Hepatocyte (in vitro differentiated cells): ENCODE data around the gene ARID5A.

Experiments
- CTCF ChIP-seq: fragments of 200-600 bp; sonication (generic); IDR thresholded peaks from 2 replicates; pipeline ENCODE4 v1.5.1; 2016; ENCODE audit warnings: antibody characterized with exemption, mild to moderate bottlenecking; ENCODE audit not compliant: poor library complexity
- EZH2 ChIP-seq: fragments of 200-600 bp; sonication (generic); IDR thresholded peaks from 2 replicates; pipeline ENCODE4 v1.6.1; 2016; ENCODE audit warnings: antibody characterized with exemption, mild to moderate bottlenecking, borderline replicate concordance
- EZH2phosphoT487 ChIP-seq: fragments of 200-600 bp; sonication (generic); IDR thresholded peaks from one replicate; pipeline ENCODE4 v1.6.1; 2018; ENCODE audit warnings: antibody characterized with exemption, mild to moderate bottlenecking, low read depth, moderate library complexity; ENCODE audit not compliant: unreplicated experiment, severe bottlenecking

GRCh38 chr2:96528006-96528699 lies 8.4 kb upstream of the ARID5A start:
- TF ChIP-seq CTCF = no peak
- TF ChIP-seq EZH2 = no peak
- TF ChIP-seq EZH2phosphoT487 = no peak
